Measurements from ENCODE around the gene HASPIN. TPM values are rescaled to one million over a fixed set of nuclear protein-coding genes. Genes with fewer than 3 reads are reported as not detected.

The HASPIN gene
- total RNA-seq, 1 experiment from 2014 or later: 30.0 TPM

DNA sequence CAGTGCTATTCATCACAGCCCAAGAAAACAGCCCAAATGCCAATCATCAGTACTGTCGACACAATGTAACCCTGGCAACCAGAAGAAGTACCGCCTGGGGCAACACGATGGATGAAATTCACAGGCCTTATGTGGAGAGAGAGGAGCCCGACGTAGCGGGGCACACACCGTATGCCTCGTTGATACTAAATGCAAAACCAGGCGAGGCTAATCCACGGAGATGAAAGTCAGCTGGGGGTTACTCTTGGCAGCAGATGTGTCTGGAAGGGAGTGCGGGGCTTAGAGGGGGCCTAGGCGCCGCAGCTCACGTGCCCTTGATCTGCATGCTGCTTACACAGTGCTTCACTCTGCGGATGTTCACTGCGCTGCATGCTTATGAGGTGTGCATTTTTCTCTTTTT, 47.4 kb downstream of the HASPIN start (continued):
- TF ChIP-seq ZMAT4 (CRISPR knock-in tag; IDR thresholded peaks at IDR 0.05) (no peak), JUN (CRISPR knock-in tag; IDR thresholded peaks at IDR 0.05) (no peak), FOXP4 (CRISPR knock-in tag; IDR thresholded peaks at IDR 0.05) (no peak)
- TF ChIP-seq, protein P1, sequence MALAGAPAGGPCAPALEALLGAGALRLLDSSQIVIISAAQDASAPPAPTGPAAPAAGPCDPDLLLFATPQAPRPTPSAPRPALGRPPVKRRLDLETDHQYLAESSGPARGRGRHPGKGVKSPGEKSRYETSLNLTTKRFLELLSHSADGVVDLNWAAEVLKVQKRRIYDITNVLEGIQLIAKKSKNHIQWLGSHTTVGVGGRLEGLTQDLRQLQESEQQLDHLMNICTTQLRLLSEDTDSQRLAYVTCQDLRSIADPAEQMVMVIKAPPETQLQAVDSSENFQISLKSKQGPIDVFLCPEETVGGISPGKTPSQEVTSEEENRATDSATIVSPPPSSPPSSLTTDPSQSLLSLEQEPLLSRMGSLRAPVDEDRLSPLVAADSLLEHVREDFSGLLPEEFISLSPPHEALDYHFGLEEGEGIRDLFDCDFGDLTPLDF (CRISPR knock-in tag; IDR thresholded peaks at IDR 0.05): no peak

- Mint-ChIP-seq H3K27ac (no peak overlapping the region), H3K36me3 (no peaks in the 10 kb centered on the region), H3K9me3 (peaks cover 8% of the 10 kb centered on the region), H3K4me3 (no peak overlapping the region), H3K4me1 (peaks cover 15% of the 10 kb centered on the region), H3K27me3 (ENCODE audit: low read depth) (no peaks in the 10 kb centered on the region; the same call in 1 of the 2 replicates)
- no peak for TF ChIP-seq TEAD1 (CRISPR knock-in tag; IDR thresholded peaks at IDR 0.05)
- no peak for TF ChIP-seq ZMAT4 (CRISPR knock-in tag; IDR thresholded peaks at IDR 0.05)
- no peak for TF ChIP-seq ZNF138 (CRISPR knock-in tag; conservative IDR thresholded peaks at IDR 0.05)
- no peak for TF ChIP-seq NFATC4 (CRISPR knock-in tag; IDR thresholded peaks at IDR 0.05)
- no peak for TF ChIP-seq NR1H2 (CRISPR knock-in tag; IDR thresholded peaks at IDR 0.05)
- TF ChIP-seq TP53 (CRISPR knock-in tag; IDR thresholded peaks at IDR 0.05): no peak
- TF ChIP-seq ETV6 (CRISPR knock-in tag; IDR thresholded peaks at IDR 0.05): no peak
- no peak for TF ChIP-seq PRDM15 (CRISPR knock-in tag; IDR thresholded peaks at IDR 0.05)
- TF ChIP-seq FOXP4 (CRISPR knock-in tag; IDR thresholded peaks at IDR 0.05): no peak
- DNase-seq (ENCODE audit: low spot score) (peak; percentile 58), ATAC-seq (peak; percentile 71)
- POLR2A ChIA-PET: interaction anchor here (0.7 kb wide), 1 partner anchor 43 kb away, joined by 6 read pairs; no protein-coding TSS in a partner anchor
- CTCF ChIA-PET: interaction anchor here (0.6 to 7.5 kb wide), 12 partner anchors 11 to 1364 kb away, joined by 3 to 125 read pairs (median 6); partner anchors contain the start of gene NCBP3
Observed at GRCh38 chr17:3772764-3773163, 49.1 kb downstream of the HASPIN start.

DNA sequence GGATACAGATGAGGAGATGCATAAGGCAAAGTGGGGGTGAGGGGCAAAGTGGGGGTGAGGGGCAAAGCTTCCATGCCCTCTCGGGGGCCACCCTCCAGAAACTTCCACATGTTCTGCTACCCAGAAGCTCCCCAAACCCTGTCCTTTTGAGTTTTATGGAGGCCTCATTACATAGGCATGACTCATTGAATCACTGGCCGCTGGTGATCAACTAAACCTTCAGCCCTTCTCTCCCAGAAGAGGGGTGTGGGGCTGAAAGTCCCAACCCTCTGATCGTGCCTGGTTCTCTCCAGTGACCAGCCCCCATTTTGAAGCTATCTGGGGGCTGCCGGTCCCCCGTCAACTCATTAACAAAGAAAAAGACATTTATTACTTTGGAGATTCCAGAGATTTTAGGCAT, 49.8 kb downstream of the HASPIN start:
- ChIA-PET POLR2A (no interaction called here), CTCF (interaction anchor here (0.6 to 7.5 kb wide), 3 partner anchors 23 to 44 kb away, joined by 3 to 125 read pairs (median 3); no protein-coding TSS in a partner anchor)
- TF ChIP-seq USF1 (CRISPR knock-in tag; IDR thresholded peaks at IDR 0.05) (no peak), TEAD4 (CRISPR knock-in tag; IDR thresholded peaks at IDR 0.05) (no peak), OVOL2 (CRISPR knock-in tag; IDR thresholded peaks at IDR 0.05; ENCODE audit: borderline replicate concordance) (no peak), SP1 (CRISPR knock-in tag; conservative IDR thresholded peaks at IDR 0.05) (no peak), MAX (CRISPR knock-in tag; IDR thresholded peaks at IDR 0.05) (no peak), CREM (CRISPR knock-in tag; IDR thresholded peaks at IDR 0.05) (no peak), ESRRA (CRISPR knock-in tag; IDR thresholded peaks at IDR 0.05; ENCODE audit: borderline replicate concordance) (no peak), JAZF1 (CRISPR knock-in tag; IDR thresholded peaks at IDR 0.05) (no peak)
- TF ChIP-seq, protein P2, sequence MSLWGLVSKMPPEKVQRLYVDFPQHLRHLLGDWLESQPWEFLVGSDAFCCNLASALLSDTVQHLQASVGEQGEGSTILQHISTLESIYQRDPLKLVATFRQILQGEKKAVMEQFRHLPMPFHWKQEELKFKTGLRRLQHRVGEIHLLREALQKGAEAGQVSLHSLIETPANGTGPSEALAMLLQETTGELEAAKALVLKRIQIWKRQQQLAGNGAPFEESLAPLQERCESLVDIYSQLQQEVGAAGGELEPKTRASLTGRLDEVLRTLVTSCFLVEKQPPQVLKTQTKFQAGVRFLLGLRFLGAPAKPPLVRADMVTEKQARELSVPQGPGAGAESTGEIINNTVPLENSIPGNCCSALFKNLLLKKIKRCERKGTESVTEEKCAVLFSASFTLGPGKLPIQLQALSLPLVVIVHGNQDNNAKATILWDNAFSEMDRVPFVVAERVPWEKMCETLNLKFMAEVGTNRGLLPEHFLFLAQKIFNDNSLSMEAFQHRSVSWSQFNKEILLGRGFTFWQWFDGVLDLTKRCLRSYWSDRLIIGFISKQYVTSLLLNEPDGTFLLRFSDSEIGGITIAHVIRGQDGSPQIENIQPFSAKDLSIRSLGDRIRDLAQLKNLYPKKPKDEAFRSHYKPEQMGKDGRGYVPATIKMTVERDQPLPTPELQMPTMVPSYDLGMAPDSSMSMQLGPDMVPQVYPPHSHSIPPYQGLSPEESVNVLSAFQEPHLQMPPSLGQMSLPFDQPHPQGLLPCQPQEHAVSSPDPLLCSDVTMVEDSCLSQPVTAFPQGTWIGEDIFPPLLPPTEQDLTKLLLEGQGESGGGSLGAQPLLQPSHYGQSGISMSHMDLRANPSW (CRISPR knock-in tag; conservative IDR thresholded peaks at IDR 0.05; ENCODE audit: low read depth): no peak
- H3K4me1 Mint-ChIP-seq: peaks cover 15% of the 10 kb centered on the region
- H3K9me3 Mint-ChIP-seq: peaks cover 6% of the 10 kb centered on the region; the same call in 1 of the 2 replicates
- H3K36me3 Mint-ChIP-seq: no peaks in the 10 kb centered on the region
- DNase-seq (ENCODE audit: low spot score): no peak
- no peak overlapping the region for H3K27ac Mint-ChIP-seq
- no peak for ATAC-seq
- no peaks in the 10 kb centered on the region; the same call in 1 of the 2 replicates for H3K27me3 Mint-ChIP-seq (ENCODE audit: low read depth)
- H3K4me3 Mint-ChIP-seq: no peak overlapping the region

All from WTC11 (cell line).